H1 (cell line): Measurements from ENCODE around the gene WDR38. TPM values are rescaled to one million over a fixed set of nuclear protein-coding genes. Genes with fewer than 3 reads are reported as not detected.

Experiments
- CTBP2 ChIP-seq: IDR thresholded peaks from 2 replicates; pipeline ENCODE4 v1.7.0; 2011; ENCODE audit warnings: borderline replicate concordance, mild to moderate bottlenecking, moderate library complexity, mixed read lengths, low read length; ENCODE audit not compliant: insufficient read depth, insufficient read length
- E2F6 ChIP-seq: IDR thresholded peaks from 2 replicates; pipeline ENCODE4 v1.6.1; 2012; ENCODE audit warnings: inconsistent platforms
- HDAC2 ChIP-seq, 2 experiments: fragments of 300-600 bp in 1 of 2; sonication (generic) in 1 of 2; IDR thresholded peaks; 2 replicates each; pipeline ENCODE4 v1.6.1; 2011 to 2012; ENCODE audit warnings: low read depth in 2 of 2, low read length in 2 of 2, mild to moderate bottlenecking in 2 of 2, moderate library complexity in 2 of 2, borderline replicate concordance in 1 of 2, inconsistent platforms in 1 of 2
- KDM1A ChIP-seq: fragments of 200-600, 300-600 bp; sonication (generic); IDR thresholded peaks from 2 replicates; pipeline ENCODE4 v1.7.1; 2016; ENCODE audit warnings: mild to moderate bottlenecking, low read length, borderline replicate concordance
- ZNF274 ChIP-seq: IDR thresholded peaks from 2 replicates; pipeline ENCODE4 v1.7.0; 2012; ENCODE audit warnings: low read length, borderline replicate concordance; ENCODE audit errors: extremely low read depth
- polyA plus RNA-seq, 7 experiments: library from polyadenylated mRNA; depleted of rRNA in 3 of 7; stranded (reverse) in 5 of 7; unstranded in 2 of 7; fragments of >200 nt in 5 of 7; fragments of 200-250 nt in 2 of 7; gene quantifications; 1 replicate in 5 of 7; 2 replicates in 1 of 7; 4 replicates in 1 of 7; pipeline versions ENCODE4 v1.2.1 to v1.2.3, GENCODE V29; 2011 to 2013; ENCODE audit warnings: missing spikeins in 2 of 7, mixed read lengths in 2 of 7
- total RNA-seq: library from RNA; stranded (reverse); fragmentation: NEBNext Ultra II Directional; extraction: Animal tissue kit (Norgen Biotek cat#: 25700); gene quantifications from 2 replicates; pipeline ENCODE4 v1.2.1, GENCODE V29; 2021

The WDR38 gene
- total and polyA plus RNA-seq, 2 of the 8 experiments (the other 6 are each of a cell fraction or from before 2014, with no cell fraction given): not detected

DNA sequence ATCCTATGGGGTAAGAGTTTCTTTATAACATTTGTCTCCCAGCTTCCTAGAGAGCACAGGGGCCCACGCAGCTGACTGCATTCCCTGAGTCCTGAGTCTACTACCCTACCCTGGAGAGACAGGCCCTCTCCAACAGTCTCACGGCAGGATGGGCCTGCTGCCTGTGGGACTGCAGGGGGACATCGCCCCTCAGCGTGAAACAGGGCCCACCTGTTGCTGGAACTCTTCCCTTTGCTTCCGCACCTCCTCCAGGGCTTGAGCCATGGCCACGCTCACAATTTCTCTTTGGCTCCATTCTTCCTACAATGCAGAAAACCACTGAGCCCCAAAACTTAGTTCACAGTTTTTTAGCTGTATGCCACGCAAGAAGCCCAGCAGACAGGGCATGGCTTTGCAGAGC is 36.9 kb downstream of the WDR38 start (continued):
- TF ChIP-seq CTBP2 (no peak), E2F6 (no peak), KDM1A (no peak), ZNF274 (no peak), HDAC2 (IDR thresholded peaks at IDR 0.05; ENCODE audit: borderline replicate concordance in 1 of 2, low read depth in 2 of 2, low read length in 2 of 2) (no peak)
- TF ChIP-seq, all 59 proteins: peak for 0
